ENCODE measurements around the gene C1QTNF3. TPM values are rescaled to one million over a fixed set of nuclear protein-coding genes. Genes with fewer than 3 reads are reported as not detected.

The C1QTNF3 gene
- total and polyA plus RNA-seq, 2 of the 8 experiments (the other 6 are each of a cell fraction or from before 2014, with no cell fraction given), result 1.0 to 1.2 TPM

- no peaks in the 10 kb centered on the region for H4K20me1 ChIP-seq (replicated peaks in 1 of 2; ENCODE audit: control insufficient read depth in 1 of 2, insufficient read depth in 2 of 2, low read length in 2 of 2)
- POLR2A ChIA-PET (ENCODE audit: partially characterized antibody), result interaction anchor here (0.6 to 2.9 kb wide), 8 partner anchors 8 to 248 kb away, joined by 3 to 14 read pairs (median 5); no protein-coding TSS in a partner anchor
- DNase-seq (ENCODE audit: low read depth in 1 of 2, low spot score in 2 of 2), result no peak
- TF ChIP-seq SP1 (IDR thresholded peaks at IDR 0.05; ENCODE audit: low read depth, low read length) (no peak), KDM4A (IDR thresholded peaks at IDR 0.05; ENCODE audit: low read depth, low read length, severe bottlenecking) (no peak), FOSL1 (IDR thresholded peaks at IDR 0.05; ENCODE audit: insufficient read depth, low read depth, low read length) (no peak), TAF1 (IDR thresholded peaks at IDR 0.05; ENCODE audit: low read depth, low read length) (no peak), MAX (IDR thresholded peaks at IDR 0.05) (no peak), E2F6 (IDR thresholded peaks at IDR 0.05) (no peak), ZNF274 (IDR thresholded peaks at IDR 0.05; ENCODE audit: borderline replicate concordance, extremely low read depth, low read length) (no peak), NRF1 (IDR thresholded peaks at IDR 0.05; ENCODE audit: low read depth, low read length) (no peak), RNF2 (IDR thresholded peaks at IDR 0.05; ENCODE audit: borderline replicate concordance, low read depth, low read length, missing control alignments, poor library complexity, severe bottlenecking) (no peak), TBP (IDR thresholded peaks at IDR 0.05; ENCODE audit: low read depth, low read length) (no peak), POU5F1 (IDR thresholded peaks at IDR 0.05; ENCODE audit: low read depth, low read length) (no peak), SUZ12 (IDR thresholded peaks at IDR 0.05; ENCODE audit: low read length) (no peak), KDM1A (IDR thresholded peaks at IDR 0.05; ENCODE audit: borderline replicate concordance, low read length) (no peak)
Observed at GRCh38 chr5:34008802-34009201, 34.2 kb downstream of the C1QTNF3 start.

More at GRCh38 chr5:34008802-34009201, 34.2 kb downstream of the C1QTNF3 start:
- Histone ChIP-seq H3K9me3 (ENCODE audit: insufficient read depth in 2 of 2, low read depth in 1 of 2, low read length in 1 of 2) (no peaks in the 10 kb centered on the region), H4K8ac (ENCODE audit: extremely low read depth, insufficient read depth, low read length) (no peak overlapping the region), H3K9ac (replicated peaks in 1 of 4; ENCODE audit: extremely low read depth in 1 of 4, low read depth in 3 of 4, low read length in 3 of 4) (peak overlapping the region in 2 of 4 experiments; percentile 13 to 83; a peak in 1 of 7 replicates), H3K18ac (ENCODE audit: extremely low read depth, low read length) (no peak overlapping the region), H4K5ac (ENCODE audit: insufficient read length, low read depth, low read length) (peak overlapping the region; percentile 2), H4K91ac (replicated peaks; ENCODE audit: insufficient read length, low read length) (no peak overlapping the region), H3K4me1 (replicated peaks in 1 of 4; ENCODE audit: control insufficient read depth in 3 of 4, insufficient read depth in 4 of 4, low read length in 3 of 4) (peaks cover 0 to 4% (median 2%) of the 10 kb centered on the region in 4 experiments; a peak in 4 of 7 replicates), H3K79me2 (ENCODE audit: control insufficient read depth in 1 of 2, insufficient read depth in 2 of 2, low read length in 2 of 2) (no peaks in the 10 kb centered on the region), H3K4me3 (ENCODE audit: extremely low read depth in 1 of 4, insufficient read depth in 2 of 4, low read depth in 3 of 4, low read length in 4 of 4) (peak overlapping the region in 2 of 4 experiments; percentile 65 to 77; a peak in 5 of 8 replicates), H3K23ac (ENCODE audit: insufficient read length) (no peak overlapping the region), H2BK120ac (replicated peaks; ENCODE audit: low read depth, low read length) (no peak overlapping the region), H2BK5ac (ENCODE audit: low read depth, low read length) (no peak overlapping the region), H3K56ac (replicated peaks; ENCODE audit: insufficient read length, low read depth, low read length) (no peak overlapping the region), H3K27ac (ENCODE audit: low read depth, low read length) (no peak overlapping the region), H3K14ac (ENCODE audit: insufficient read length) (no peak overlapping the region), H2BK15ac (ENCODE audit: low read length) (no peak overlapping the region), H3K79me1 (ENCODE audit: low read depth, low read length) (no peaks in the 10 kb centered on the region), H2AK5ac (ENCODE audit: low read depth, low read length) (no peak overlapping the region), H3K23me2 (ENCODE audit: low read depth, low read length) (peaks cover 3% of the 10 kb centered on the region), H2BK12ac (ENCODE audit: low read depth, low read length) (no peak overlapping the region), H3K36me3 (ENCODE audit: control insufficient read depth in 2 of 4, insufficient read depth in 4 of 4, low read length in 3 of 4) (peaks cover 0 to 8% (median 2%) of the 10 kb centered on the region in 4 experiments; a peak in 5 of 8 replicates), H3K4ac (replicated peaks; ENCODE audit: insufficient read length, low read depth, low read length) (no peak overlapping the region), H3K27me3 (replicated peaks in 1 of 4; ENCODE audit: control insufficient read depth in 3 of 4, extremely low read depth in 1 of 4, insufficient read depth in 3 of 4, low read length in 3 of 4) (no peaks in the 10 kb centered on the region), H2AFZ (ENCODE audit: low read length) (no peak overlapping the region; the same call in 1 of the 2 replicates), H2BK20ac (ENCODE audit: low read length) (no peak overlapping the region), H3K4me2 (ENCODE audit: insufficient read depth in 1 of 2, low read depth in 2 of 2, low read length in 2 of 2) (peak overlapping the region; percentile 81 to 86)
- CTCF ChIA-PET (ENCODE audit: partially characterized antibody), result interaction anchor here (0.6 to 1.2 kb wide), 2 partner anchors 28 to 42 kb away, joined by 3 read pairs; no protein-coding TSS in a partner anchor
- FAIRE-seq, result no peak
- 50% methylated on average over 1 of the region's 1 CpG; no CpG with 5 or more reads in 1 of the 2 experiments for WGBS, 2 experiments (ENCODE audit: extremely low coverage in 1 of 2, insufficient coverage in 1 of 2, insufficient read length in 1 of 2, insufficient replicate concordance in 2 of 2, low coverage in 1 of 2, low lambda C conversion rate in 2 of 2, missing lambda C conversion rate in 1 of 2)
